NCI-H524 (cell line): Measurements from ENCODE around the gene JADE3.
A peak's percentile ranks its signal among the peaks of the same experiment; 100 is the strongest.
"Not testable (repeated sequence)": the region's sequence is repeated elsewhere in the genome, so short reads cannot be mapped to it uniquely, and the experiment has no call there.

Source experiments
- DNase-seq, 2 experiments: peaks; one replicate each; lab custom pipeline; 2025; lab: John Stamatoyannopoulos, UW

The JADE3 gene

GRCh38 chrX:46935295-46935694 lies 23.1 kb downstream of the JADE3 start:
- DNase-seq = no peak

- no peak for DNase-seq
Measured at GRCh38 chrX:46938589-46938988, 26.4 kb downstream of the JADE3 start.

- no peak for DNase-seq
Measured at GRCh38 chrX:46941341-46941740, 29.1 kb downstream of the JADE3 start.

- DNase-seq = no peak
Measured at GRCh38 chrX:46953137-46953527, 40.9 kb downstream of the JADE3 start.

- no peak for DNase-seq
Measured at GRCh38 chrX:46953597-46953996, 41.4 kb downstream of the JADE3 start.

GRCh38 chrX:46954716-46955115 lies 42.5 kb downstream of the JADE3 start:
- DNase-seq = no peak

- DNase-seq = not testable (repeated sequence)
Measured at GRCh38 chrX:46956589-46956988, 44.4 kb downstream of the JADE3 start.

GRCh38 chrX:46957297-46957696 lies 45.1 kb downstream of the JADE3 start:
- peak; percentile 1 to 40 for DNase-seq

- DNase-seq = no peak
Measured at GRCh38 chrX:46959101-46959500, 46.9 kb downstream of the JADE3 start.

GRCh38 chrX:46959985-46960700 lies 47.9 kb downstream of the JADE3 start:
- no peak for DNase-seq

- no peak for DNase-seq
Measured at GRCh38 chrX:46961097-46961496, 48.9 kb downstream of the JADE3 start.

GRCh38 chrX:46961574-46962283 lies 49.5 kb downstream of the JADE3 start:
- DNase-seq = peak; percentile 73 to 85

GRCh38 chrX:46965125-46965758 lies 53.0 kb downstream of the JADE3 start:
- DNase-seq = no peak

GRCh38 chrX:46967547-46967946 lies 55.3 kb downstream of the JADE3 start:
- no peak for DNase-seq

- not testable (repeated sequence) for DNase-seq
Measured at GRCh38 chrX:46977046-46977445, 64.8 kb downstream of the JADE3 start.

GRCh38 chrX:46978341-46979291 lies 66.4 kb downstream of the JADE3 start:
- peak; percentile 39 to 72 for DNase-seq

GRCh38 chrX:46984705-46985104 lies 72.5 kb downstream of the JADE3 start:
- DNase-seq = no peak

GRCh38 chrX:46989548-46989947 lies 77.3 kb downstream of the JADE3 start:
- DNase-seq = no peak

- DNase-seq = no peak
Measured at GRCh38 chrX:46991664-46992063, 79.4 kb downstream of the JADE3 start.

GRCh38 chrX:46992070-46992469 lies 79.8 kb downstream of the JADE3 start:
- no peak for DNase-seq

- DNase-seq = no peak
Measured at GRCh38 chrX:46994096-46994495, 81.9 kb downstream of the JADE3 start.

- DNase-seq = no peak
Measured at GRCh38 chrX:47012131-47012530, 99.9 kb downstream of the JADE3 start.
